H1 (cell line): ENCODE data around the gene SLC37A1. TPM values are rescaled to one million over a fixed set of nuclear protein-coding genes. Genes with fewer than 3 reads are reported as not detected.

Experiments
- CTCF ChIA-PET: fragments of 300-600 bp; sonication (Branson Sonifier 250); formaldehyde crosslinking; loops from one replicate; lab custom pipeline; 2021; ENCODE audit not compliant: partially characterized antibody; lab: Charles Lee
- POLR2A ChIA-PET: fragments of 300-600 bp; sonication (Branson Sonifier 250); formaldehyde crosslinking; loops from one replicate; lab custom pipeline; 2021; ENCODE audit warnings: inconsistent platforms; ENCODE audit not compliant: partially characterized antibody; lab: Charles Lee
- DNase-seq, 2 experiments: peaks; one replicate each; pipeline versions ENCODE4 v3.0.0 to v3.0.0-alpha.2; 2010 to 2022; ENCODE audit warnings: low spot score in 2 of 2, low read depth in 1 of 2, mixed read lengths in 1 of 2
- FAIRE-seq: peaks from 2 replicates; lab custom pipeline; 2011; peaks lifted over from hg19 to GRCh38; lab: Jason Lieb, UNC
- H2AFZ ChIP-seq: 2 replicates; pipeline ENCODE4 v1.8.1; 2012; ENCODE audit warnings: low read length, inconsistent platforms
- H2AK5ac ChIP-seq: 2 replicates; pipeline ENCODE4 v1.6.1; 2013; ENCODE audit warnings: low read depth, low read length
- H2BK120ac ChIP-seq: replicated peaks from 2 replicates; pipeline ENCODE3; 2013; ENCODE audit warnings: low read depth, low read length, inconsistent platforms
- H2BK12ac ChIP-seq: 2 replicates; pipeline ENCODE4 v1.6.1; 2013; ENCODE audit warnings: low read depth, low read length
- H2BK15ac ChIP-seq: 2 replicates; pipeline ENCODE4 v1.6.1; 2013; ENCODE audit warnings: low read length
- H2BK20ac ChIP-seq: 2 replicates; pipeline ENCODE4 v1.6.1; 2013; ENCODE audit warnings: low read length
- H2BK5ac ChIP-seq: 2 replicates; pipeline ENCODE4 v1.6.1; 2013; ENCODE audit warnings: low read depth, low read length
- H3K14ac ChIP-seq: 2 replicates; pipeline ENCODE4 v1.6.1; 2013; ENCODE audit warnings: inconsistent platforms; ENCODE audit not compliant: insufficient read length
- H3K18ac ChIP-seq: 2 replicates; pipeline ENCODE4 v1.6.1; 2013; ENCODE audit warnings: low read length; ENCODE audit errors: extremely low read depth
- H3K23ac ChIP-seq: 2 replicates; pipeline ENCODE4 v1.6.1; 2013; ENCODE audit warnings: inconsistent platforms; ENCODE audit not compliant: insufficient read length
- H3K23me2 ChIP-seq: 2 replicates; pipeline ENCODE4 v1.6.1; 2013; ENCODE audit warnings: low read depth, low read length
- H3K27ac ChIP-seq: 2 replicates; pipeline ENCODE4 v1.6.1; 2011; ENCODE audit warnings: low read depth, low read length, inconsistent platforms
- H3K27me3 ChIP-seq, 4 experiments: replicated peaks in 1 of 4; 1 replicate in 1 of 4; 2 replicates in 3 of 4; pipeline versions ENCODE4 v1.6.1 to v1.8.1; 2011 to 2013; ENCODE audit warnings: low read length in 3 of 4, mild to moderate bottlenecking in 3 of 4, inconsistent platforms in 2 of 4, mixed read lengths in 2 of 4, moderate library complexity in 1 of 4; ENCODE audit not compliant: control insufficient read depth in 3 of 4, insufficient read depth in 3 of 4; ENCODE audit errors: extremely low read depth in 1 of 4
- H3K36me3 ChIP-seq, 4 experiments: 2 replicates each; pipeline versions ENCODE4 v1.6.1 to v1.8.1; 2011 to 2013; ENCODE audit warnings: mild to moderate bottlenecking in 4 of 4, low read length in 3 of 4, moderate library complexity in 2 of 4, control low read depth in 1 of 4, inconsistent platforms in 1 of 4; ENCODE audit not compliant: insufficient read depth in 4 of 4, control insufficient read depth in 2 of 4
- H3K4ac ChIP-seq: replicated peaks from 2 replicates; pipeline ENCODE3; 2013; ENCODE audit warnings: low read length, low read depth, mixed read lengths, inconsistent platforms; ENCODE audit not compliant: insufficient read length
- H3K4me1 ChIP-seq, 4 experiments: replicated peaks in 1 of 4; 1 replicate in 1 of 4; 2 replicates in 3 of 4; pipeline versions ENCODE4 v1.6.1 to v1.8.1; 2011 to 2013; ENCODE audit warnings: low read length in 3 of 4, inconsistent platforms in 2 of 4, mixed read lengths in 1 of 4; ENCODE audit not compliant: insufficient read depth in 4 of 4, control insufficient read depth in 3 of 4
- H3K4me2 ChIP-seq, 2 experiments: 2 replicates each; pipeline versions ENCODE4 v1.6.1 to v1.8.1; 2011 to 2013; ENCODE audit warnings: low read depth in 2 of 2, low read length in 2 of 2, control low read depth in 1 of 2, inconsistent platforms in 1 of 2, mild to moderate bottlenecking in 1 of 2; ENCODE audit not compliant: insufficient read depth in 1 of 2
- H3K4me3 ChIP-seq, 4 experiments: fragments of 200-600, 300-600 bp in 1 of 4; sonication (generic), shearing (Covaris generic), sonication (Bioruptor Twin) in 1 of 4; 2 replicates each; pipeline versions ENCODE4 v1.5.1 to v1.8.1; 2011 to 2016; ENCODE audit warnings: low read length in 4 of 4, low read depth in 3 of 4, control low read depth in 2 of 4, inconsistent platforms in 2 of 4, mild to moderate bottlenecking in 2 of 4, mixed read lengths in 1 of 4, moderate library complexity in 1 of 4; ENCODE audit not compliant: insufficient read depth in 2 of 4; ENCODE audit errors: extremely low read depth in 1 of 4
- H3K56ac ChIP-seq: replicated peaks from 2 replicates; pipeline ENCODE3; 2013; ENCODE audit warnings: low read depth, mild to moderate bottlenecking, mixed read lengths, low read length, inconsistent platforms; ENCODE audit not compliant: insufficient read length
- H3K79me1 ChIP-seq: 2 replicates; pipeline ENCODE4 v1.6.1; 2013; ENCODE audit warnings: low read depth, low read length, control low read depth
- H3K79me2 ChIP-seq, 2 experiments: 2 replicates each; pipeline versions ENCODE4 v1.6.1 to v1.8.1; 2012 to 2013; ENCODE audit warnings: low read length in 2 of 2, mild to moderate bottlenecking in 2 of 2, inconsistent platforms in 1 of 2; ENCODE audit not compliant: insufficient read depth in 2 of 2, control insufficient read depth in 1 of 2
- H3K9ac ChIP-seq, 4 experiments: replicated peaks in 1 of 4; 1 replicate in 1 of 4; 2 replicates in 3 of 4; pipeline versions ENCODE4 v1.6.1 to v1.8.1; 2011 to 2013; ENCODE audit warnings: low read depth in 3 of 4, low read length in 3 of 4, control low read depth in 2 of 4, mild to moderate bottlenecking in 2 of 4, moderate library complexity in 2 of 4, inconsistent platforms in 1 of 4; ENCODE audit errors: extremely low read depth in 1 of 4
- H3K9me3 ChIP-seq, 2 experiments: 2 replicates each; pipeline versions ENCODE4 v1.6.1 to v1.8.1; 2012 to 2013; ENCODE audit warnings: mild to moderate bottlenecking in 2 of 2, moderate library complexity in 2 of 2, control low read depth in 1 of 2, inconsistent platforms in 1 of 2, low read depth in 1 of 2, low read length in 1 of 2, mixed read lengths in 1 of 2; ENCODE audit not compliant: insufficient read depth in 2 of 2
- H4K20me1 ChIP-seq, 2 experiments: replicated peaks in 1 of 2; 2 replicates each; pipeline versions ENCODE3 to v1.8.1; 2011 to 2013; ENCODE audit warnings: inconsistent platforms in 2 of 2, low read length in 2 of 2, mild to moderate bottlenecking in 1 of 2; ENCODE audit not compliant: insufficient read depth in 2 of 2, control insufficient read depth in 1 of 2
- H4K5ac ChIP-seq: 2 replicates; pipeline ENCODE4 v1.6.1; 2013; ENCODE audit warnings: low read length, low read depth, mixed read lengths, inconsistent platforms; ENCODE audit not compliant: insufficient read length
- H4K8ac ChIP-seq: 2 replicates; pipeline ENCODE4 v1.8.0; 2013; ENCODE audit warnings: mild to moderate bottlenecking, moderate library complexity, low read length, inconsistent platforms; ENCODE audit not compliant: insufficient read depth; ENCODE audit errors: extremely low read depth
- H4K91ac ChIP-seq: replicated peaks from 2 replicates; pipeline ENCODE3; 2013; ENCODE audit warnings: low read length, mixed read lengths, inconsistent platforms; ENCODE audit not compliant: insufficient read length
- JUN ChIP-seq: IDR thresholded peaks from 2 replicates; pipeline ENCODE4 v1.6.1; 2011; ENCODE audit warnings: low read depth, mild to moderate bottlenecking, improper control_type of control experiment, low read length
- JUND ChIP-seq: IDR thresholded peaks from 2 replicates; pipeline ENCODE4 v1.6.1; 2011; ENCODE audit warnings: mild to moderate bottlenecking, improper control_type of control experiment, low read length
- TBP ChIP-seq: IDR thresholded peaks from 2 replicates; pipeline ENCODE4 v1.6.1; 2011; ENCODE audit warnings: low read depth, low read length, improper control_type of control experiment
- TEAD4 ChIP-seq: IDR thresholded peaks from 2 replicates; pipeline ENCODE4 v1.6.1; 2012; ENCODE audit warnings: low read depth, low read length, inconsistent platforms, mixed read lengths
- WGBS, 2 experiments: shearing (Covaris generic) in 1 of 2; methylation state at CpG; one replicate each; pipeline versions ENCODE4 v1.1.6 to v1.1.7; 2013 to 2015; ENCODE audit warnings: low lambda C conversion rate in 2 of 2, mixed read lengths in 2 of 2, inconsistent platforms in 1 of 2, low coverage in 1 of 2, missing lambda C conversion rate in 1 of 2; ENCODE audit not compliant: insufficient replicate concordance in 2 of 2, insufficient coverage in 1 of 2, insufficient read length in 1 of 2; ENCODE audit errors: extremely low coverage in 1 of 2, missing lambda C conversion rate in 1 of 2; 5-methylcytosine and 5-hydroxymethylcytosine counted together
- polyA plus RNA-seq, 7 experiments: library from polyadenylated mRNA; depleted of rRNA in 3 of 7; stranded (reverse) in 5 of 7; unstranded in 2 of 7; fragments of >200 nt in 5 of 7; fragments of 200-250 nt in 2 of 7; gene quantifications; 1 replicate in 5 of 7; 2 replicates in 1 of 7; 4 replicates in 1 of 7; pipeline versions ENCODE4 v1.2.1 to v1.2.3, GENCODE V29; 2011 to 2013; ENCODE audit warnings: missing spikeins in 2 of 7, mixed read lengths in 2 of 7
- total RNA-seq: library from RNA; stranded (reverse); fragmentation: NEBNext Ultra II Directional; extraction: Animal tissue kit (Norgen Biotek cat#: 25700); gene quantifications from 2 replicates; pipeline ENCODE4 v1.2.1, GENCODE V29; 2021
- TF ChIP-seq, protein P1 (sequence below), 3 experiments: IDR thresholded peaks; 1 replicate in 2 of 3; 2 replicates in 1 of 3; pipeline versions ENCODE4 v1.5.1 to v1.6.1; 2011; ENCODE audit warnings: low read length in 3 of 3, mild to moderate bottlenecking in 3 of 3, inconsistent platforms in 2 of 3, low read depth in 1 of 3, moderate library complexity in 1 of 3; ENCODE audit not compliant: insufficient read depth in 1 of 3; ENCODE audit errors: control extremely low read depth in 1 of 3

Gene SLC37A1
- total and polyA plus RNA-seq, 2 of the 8 experiments (the other 6 are each of a cell fraction or from before 2014, with no cell fraction given), result 15.6 to 30.9 TPM

DNA sequence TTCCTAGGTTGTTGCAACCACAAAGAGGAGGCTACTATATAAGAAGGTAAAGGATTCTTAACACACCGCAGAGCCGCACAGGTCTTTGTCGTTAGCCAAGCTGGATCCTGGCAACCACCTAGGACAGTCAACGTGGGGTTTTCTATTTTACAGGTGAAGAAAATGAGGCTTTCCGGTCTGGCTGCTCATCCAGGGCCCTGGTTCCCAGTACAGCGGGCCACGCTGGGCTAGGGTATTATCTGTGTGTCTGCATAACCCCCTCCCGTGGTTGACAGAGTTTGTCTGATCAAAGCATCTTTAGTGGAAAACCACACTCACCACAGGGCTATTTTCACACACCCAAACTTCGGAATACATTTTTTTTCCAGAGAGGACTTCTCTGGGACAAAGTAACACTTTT, 100.7 kb downstream of the SLC37A1 start:
- Histone ChIP-seq H2BK12ac (no peak overlapping the region), H3K4me1 (no peaks in the 10 kb centered on the region), H4K91ac (no peak overlapping the region), H3K9ac (no peak overlapping the region), H3K56ac (no peak overlapping the region), H3K27ac (no peak overlapping the region), H3K36me3 (no peaks in the 10 kb centered on the region; a peak in 1 of 8 replicates), H2BK5ac (no peak overlapping the region), H4K5ac (no peak overlapping the region), H3K9me3 (no peaks in the 10 kb centered on the region), H3K79me2 (no peaks in the 10 kb centered on the region), H3K4ac (no peak overlapping the region), H2BK15ac (no peak overlapping the region), H3K4me3 (no peak overlapping the region), H2AK5ac (no peak overlapping the region), H2BK120ac (no peak overlapping the region), H4K8ac (no peak overlapping the region; the same call in 1 of the 2 replicates), H3K27me3 (peaks cover 0 to 2% (median 0%) of the 10 kb centered on the region in 4 experiments; a peak in 2 of 7 replicates), H2AFZ (no peak overlapping the region), H3K4me2 (no peak overlapping the region), H3K18ac (no peak overlapping the region), H4K20me1 (peaks cover 0 to 7% of the 10 kb centered on the region in 2 experiments), H3K23ac (no peak overlapping the region), H3K14ac (no peak overlapping the region), H3K23me2 (peaks cover 11% of the 10 kb centered on the region; the same call in 1 of the 2 replicates), H3K79me1 (no peaks in the 10 kb centered on the region), H2BK20ac (no peak overlapping the region)
- ChIA-PET CTCF (interaction anchor here (0.6 to 1.4 kb wide), 3 partner anchors 21 to 39 kb away, joined by 3 to 5 read pairs (median 4); no protein-coding TSS in a partner anchor), POLR2A (no interaction called here)
- no peak for FAIRE-seq
- TF ChIP-seq JUN, result no peak
- TF ChIP-seq, protein P1, sequence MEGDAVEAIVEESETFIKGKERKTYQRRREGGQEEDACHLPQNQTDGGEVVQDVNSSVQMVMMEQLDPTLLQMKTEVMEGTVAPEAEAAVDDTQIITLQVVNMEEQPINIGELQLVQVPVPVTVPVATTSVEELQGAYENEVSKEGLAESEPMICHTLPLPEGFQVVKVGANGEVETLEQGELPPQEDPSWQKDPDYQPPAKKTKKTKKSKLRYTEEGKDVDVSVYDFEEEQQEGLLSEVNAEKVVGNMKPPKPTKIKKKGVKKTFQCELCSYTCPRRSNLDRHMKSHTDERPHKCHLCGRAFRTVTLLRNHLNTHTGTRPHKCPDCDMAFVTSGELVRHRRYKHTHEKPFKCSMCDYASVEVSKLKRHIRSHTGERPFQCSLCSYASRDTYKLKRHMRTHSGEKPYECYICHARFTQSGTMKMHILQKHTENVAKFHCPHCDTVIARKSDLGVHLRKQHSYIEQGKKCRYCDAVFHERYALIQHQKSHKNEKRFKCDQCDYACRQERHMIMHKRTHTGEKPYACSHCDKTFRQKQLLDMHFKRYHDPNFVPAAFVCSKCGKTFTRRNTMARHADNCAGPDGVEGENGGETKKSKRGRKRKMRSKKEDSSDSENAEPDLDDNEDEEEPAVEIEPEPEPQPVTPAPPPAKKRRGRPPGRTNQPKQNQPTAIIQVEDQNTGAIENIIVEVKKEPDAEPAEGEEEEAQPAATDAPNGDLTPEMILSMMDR (IDR thresholded peaks at IDR 0.05; ENCODE audit: control extremely low read depth in 1 of 3, insufficient read depth in 1 of 3, low read depth in 1 of 3, low read length in 3 of 3), result no peak
- no peak for TF ChIP-seq JUND
- TF ChIP-seq TBP, result no peak
- no peak for TF ChIP-seq TEAD4
- 93% methylated on average over 9 of the region's 9 CpGs; no CpG with 5 or more reads in 1 of the 2 experiments for WGBS, 2 experiments
- DNase-seq, result no peak
